Glomerular visceral epithelial cell (primary cell): ENCODE data around the gene TRAF3.

Experiments
- DNase-seq: peaks from one replicate; pipeline ENCODE4 v3.0.0-alpha.2; 2016; ENCODE audit errors: extremely low spot score

The TRAF3 gene

DNA sequence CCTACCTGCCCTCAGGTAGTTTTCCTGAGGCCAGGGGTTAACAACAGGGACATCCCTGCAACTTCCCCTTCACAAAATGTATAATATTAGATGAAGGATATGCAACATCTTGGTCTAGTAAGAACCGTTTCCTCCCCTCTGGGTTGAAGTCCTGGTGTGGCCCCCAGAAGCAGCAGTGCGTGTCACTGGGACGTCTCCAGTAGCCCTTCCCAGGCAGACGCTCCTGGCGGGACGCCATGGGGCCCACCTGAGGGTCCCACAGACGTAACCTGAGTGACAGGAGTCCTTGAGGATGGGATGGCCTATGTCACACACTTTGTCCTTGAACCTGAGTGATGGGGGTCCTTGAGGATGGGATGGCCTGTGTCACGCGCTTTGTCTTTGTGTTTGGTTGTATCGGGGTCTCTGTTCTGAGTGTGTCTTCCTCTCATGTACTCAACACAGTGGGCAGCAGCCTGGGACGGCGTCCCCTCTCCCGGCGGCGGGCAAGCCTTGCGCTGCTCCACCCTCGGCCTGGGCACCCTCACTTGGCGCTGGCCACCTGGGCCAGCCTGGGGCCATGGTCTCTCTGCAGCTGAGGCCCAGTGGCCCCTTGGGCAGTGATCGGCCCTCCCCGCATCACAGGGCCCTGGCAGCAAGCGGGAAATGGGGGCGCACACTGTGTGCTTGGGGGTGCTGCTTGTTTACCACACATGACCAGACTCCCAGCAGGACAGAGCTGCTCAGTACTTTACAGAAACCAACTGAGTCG lies 130.9 kb downstream of the TRAF3 start:
- no peak for DNase-seq

DNA sequence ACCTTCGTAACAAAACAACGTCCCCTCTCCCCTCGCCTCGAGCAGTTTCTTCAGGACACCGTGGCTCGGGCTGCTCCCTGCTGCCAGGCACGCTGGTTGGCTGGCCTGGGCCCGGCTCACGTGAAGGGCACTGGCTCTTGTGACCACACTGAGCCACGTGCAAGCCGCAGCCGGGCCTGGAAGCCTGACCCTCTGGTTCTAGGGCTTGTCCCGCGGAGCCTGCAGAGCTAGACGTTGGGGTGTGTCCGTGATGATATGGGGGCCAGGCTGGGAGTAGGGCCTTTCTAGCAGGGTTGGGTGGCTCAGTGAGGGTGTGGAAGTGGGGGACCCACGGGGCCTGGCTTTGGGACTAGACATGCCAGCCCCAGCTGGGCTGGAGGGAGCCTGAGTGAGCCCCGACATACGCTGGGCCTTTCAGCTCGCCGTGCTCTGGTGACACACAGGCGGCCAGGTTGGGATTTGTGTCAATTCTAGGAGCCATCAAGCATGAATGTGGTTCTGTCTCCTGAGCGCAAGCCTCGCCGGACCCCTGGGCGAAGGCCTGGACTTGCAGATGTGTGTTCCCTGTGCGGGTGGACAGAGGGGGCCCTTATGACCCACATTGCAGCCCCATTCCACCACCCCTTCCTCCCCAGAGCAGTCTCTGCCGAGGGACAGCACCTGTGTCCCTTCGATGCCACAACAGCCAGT lies 131.7 kb downstream of the TRAF3 start:
- no peak for DNase-seq

DNA sequence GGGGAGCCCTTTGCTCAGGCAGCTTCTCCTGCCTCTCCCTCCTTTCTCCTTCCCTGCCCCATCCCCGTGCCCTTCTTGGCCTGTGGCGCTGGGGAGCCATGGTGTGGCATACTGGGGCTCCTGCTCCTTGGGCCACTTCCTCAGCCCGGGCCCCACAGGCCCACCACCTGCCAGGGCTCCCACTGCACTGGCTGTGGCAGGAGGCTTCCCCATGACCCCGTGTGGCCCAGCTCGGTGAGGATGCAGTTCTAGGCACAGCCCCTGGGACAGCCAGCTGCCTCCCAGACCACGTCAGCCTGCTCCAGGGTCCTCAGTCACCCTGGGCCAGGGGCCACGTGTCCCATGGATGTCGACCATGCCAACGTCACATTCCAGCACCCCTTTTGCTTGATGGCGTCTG lies 132.2 kb downstream of the TRAF3 start:
- DNase-seq = no peak

DNA sequence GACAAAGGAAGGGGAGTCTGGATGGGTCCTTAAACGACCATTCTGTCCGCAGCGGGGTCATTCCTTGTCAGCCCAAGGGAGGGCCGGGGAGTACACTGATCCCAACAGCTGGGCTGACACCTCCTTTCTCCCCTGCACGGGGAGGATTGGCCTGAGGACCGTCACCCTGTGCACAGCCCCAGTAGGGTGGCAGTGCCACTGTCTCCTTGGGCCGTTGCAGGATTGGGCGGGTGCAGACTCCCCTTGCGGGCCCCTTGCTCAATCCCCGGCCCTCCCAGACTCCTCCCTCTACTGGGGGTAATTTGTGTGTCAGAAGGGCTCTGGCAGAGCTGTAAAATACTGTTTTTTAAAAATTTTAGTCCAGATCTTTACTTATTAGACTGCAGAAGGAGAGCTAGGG lies 132.7 kb downstream of the TRAF3 start:
- DNase-seq = no peak

DNA sequence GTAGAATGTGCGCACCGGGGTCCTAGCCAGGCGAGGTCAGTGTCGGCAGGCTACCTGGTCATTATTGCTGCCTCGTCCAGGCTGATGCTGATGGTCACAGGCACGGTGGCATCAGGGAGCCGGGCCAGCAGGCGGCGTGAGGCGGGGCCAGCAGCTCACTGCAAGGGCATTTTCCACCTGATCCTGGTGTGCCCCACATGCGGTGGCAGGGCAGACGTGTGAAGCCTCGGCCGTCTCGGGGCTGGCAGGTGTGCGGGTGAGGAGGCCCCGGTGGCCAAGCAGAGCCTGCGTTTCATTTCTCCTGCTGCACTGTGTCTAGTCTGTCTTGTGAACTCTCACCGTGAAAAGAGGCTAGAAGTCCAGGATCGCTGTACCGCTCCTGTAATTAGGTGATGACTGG lies 133.2 kb downstream of the TRAF3 start:
- no peak for DNase-seq

DNA sequence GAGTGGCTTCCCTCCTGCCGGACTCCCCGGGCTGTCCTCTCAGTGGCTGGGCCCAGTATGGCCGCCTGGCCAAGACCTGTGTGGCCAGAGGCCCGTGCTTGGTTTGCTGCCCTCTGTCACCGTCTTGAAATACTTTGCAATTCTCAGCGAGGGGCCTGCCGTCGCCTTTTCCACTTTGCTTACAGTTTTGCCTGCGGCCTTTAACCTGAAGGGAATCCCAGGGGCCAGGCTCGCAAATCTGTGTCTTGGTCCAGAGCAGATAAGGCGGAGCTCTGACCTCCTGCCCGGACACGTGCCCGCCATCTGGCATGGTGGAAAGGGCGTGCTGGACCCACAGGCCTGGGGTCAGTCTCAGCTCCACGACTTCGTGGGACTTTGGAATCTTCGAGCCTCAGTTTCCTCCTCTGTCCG lies 134.3 kb downstream of the TRAF3 start:
- no peak for DNase-seq

DNA sequence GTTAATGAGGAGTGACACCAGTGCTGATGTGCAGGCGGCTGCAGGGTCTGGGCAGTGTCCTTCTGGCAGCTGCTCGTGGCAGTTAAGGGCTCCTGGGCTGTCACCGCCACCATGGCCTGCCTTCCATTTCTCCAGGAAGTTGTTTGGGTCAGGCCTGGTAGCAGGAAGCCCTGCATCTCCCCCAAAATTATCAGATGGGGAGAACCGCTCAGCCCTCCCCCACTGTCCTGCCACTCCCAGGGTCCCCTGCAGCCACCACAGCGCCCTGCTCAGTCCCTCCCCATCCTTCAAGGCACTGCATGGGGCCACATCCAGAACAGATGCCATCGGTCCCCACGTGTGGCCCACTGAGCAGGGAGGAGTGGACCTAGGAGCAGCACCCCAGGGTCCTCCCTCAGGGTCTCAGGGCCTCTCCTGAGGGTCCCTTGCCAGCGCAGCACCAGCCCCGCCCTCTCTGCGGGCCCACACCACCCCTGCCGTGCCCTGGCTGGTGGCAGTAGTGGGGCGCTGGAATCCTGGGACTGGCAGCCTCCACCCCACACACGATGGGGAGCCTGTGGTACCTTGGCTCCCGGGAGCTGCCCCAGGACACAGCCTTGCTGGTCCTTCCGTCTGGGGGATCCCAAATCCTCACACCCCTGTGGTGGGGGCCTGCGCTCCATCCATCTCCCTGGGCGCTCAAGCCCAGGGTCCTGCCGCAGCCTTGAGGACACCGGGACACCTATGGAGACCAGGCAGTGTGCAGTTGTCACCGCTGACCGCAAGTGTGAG lies 134.9 kb downstream of the TRAF3 start:
- DNase-seq = no peak

DNA sequence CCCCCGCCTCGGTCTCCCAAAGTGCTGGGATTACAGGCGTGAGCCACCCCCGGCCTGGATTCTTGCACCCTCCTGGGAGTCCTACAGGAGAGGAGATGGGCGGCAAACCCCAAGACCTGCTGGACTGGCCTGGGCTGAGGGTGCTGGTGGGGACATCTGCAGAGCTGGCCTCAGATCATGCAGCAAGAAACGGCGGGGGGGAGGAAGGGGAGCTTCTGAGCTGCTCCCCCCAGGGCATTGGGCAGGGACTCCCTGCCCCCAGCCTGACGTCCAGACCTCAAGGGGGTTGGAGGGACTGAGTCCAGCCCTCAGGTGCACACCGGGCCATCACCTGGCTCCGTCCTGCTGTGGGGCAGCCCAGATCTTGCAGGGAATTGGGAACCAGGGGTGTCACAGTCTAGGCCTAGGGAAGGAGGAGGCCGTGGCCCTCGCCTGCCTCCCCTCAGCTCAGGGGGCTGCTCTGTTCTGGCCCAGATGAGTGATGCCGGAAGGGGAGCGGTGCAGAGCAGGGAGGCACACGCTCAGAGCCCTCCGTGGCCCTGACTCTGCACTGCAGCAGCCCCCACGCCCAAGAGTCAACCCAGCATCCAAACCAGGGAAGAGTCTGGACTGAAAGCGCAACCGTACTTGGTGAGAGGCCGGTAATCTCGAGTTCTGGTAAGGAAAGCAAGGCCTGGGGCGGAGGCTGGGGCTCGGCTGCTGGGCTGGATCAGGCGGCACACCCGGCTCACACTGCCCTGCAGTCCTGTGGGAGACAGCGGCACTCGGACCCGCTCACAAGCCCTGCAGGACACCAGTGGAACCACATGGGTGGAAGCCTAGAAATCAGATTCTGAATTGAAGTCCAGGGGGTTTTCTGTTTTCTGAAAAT lies 136.3 kb downstream of the TRAF3 start:
- DNase-seq = no peak

DNA sequence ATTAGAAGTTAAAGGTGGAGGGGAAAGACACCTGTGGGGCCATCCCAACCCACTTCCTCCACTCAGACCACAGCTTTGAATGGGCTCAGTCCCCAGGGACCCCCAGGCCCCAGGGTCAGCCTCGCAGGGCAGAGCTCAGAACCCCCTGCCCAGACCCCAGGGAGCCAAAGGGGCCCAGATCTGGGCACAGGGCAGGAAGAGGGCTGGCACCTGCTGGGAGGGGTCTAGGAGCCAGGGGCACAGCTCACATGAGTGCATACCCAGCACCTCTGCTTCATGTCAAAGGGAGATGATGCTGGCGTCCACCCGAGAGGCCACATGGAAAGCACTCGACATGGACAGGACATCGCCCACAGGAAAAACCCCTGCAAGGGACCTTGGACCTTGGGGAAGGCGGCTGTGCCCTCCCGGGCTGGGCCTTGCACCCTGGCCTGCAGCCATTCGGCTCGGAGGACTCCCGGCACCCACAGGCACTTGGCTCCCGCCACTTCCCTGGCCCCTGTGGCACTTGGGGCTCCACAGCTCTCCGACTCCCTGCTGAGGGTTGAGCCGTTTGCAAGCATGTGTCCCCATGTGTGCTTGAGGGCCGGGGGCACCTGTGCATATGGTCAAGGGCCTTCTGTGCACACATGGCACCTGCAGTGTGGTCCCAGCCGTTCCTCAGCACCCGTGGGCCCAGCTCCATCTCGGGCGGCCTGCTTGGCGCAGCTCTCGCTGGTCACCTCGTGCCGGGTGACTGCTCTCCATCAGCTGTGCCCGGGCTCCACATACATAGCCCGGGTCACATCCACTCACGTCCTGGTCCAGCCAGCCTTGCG lies 137.4 kb downstream of the TRAF3 start:
- DNase-seq = no peak

DNA sequence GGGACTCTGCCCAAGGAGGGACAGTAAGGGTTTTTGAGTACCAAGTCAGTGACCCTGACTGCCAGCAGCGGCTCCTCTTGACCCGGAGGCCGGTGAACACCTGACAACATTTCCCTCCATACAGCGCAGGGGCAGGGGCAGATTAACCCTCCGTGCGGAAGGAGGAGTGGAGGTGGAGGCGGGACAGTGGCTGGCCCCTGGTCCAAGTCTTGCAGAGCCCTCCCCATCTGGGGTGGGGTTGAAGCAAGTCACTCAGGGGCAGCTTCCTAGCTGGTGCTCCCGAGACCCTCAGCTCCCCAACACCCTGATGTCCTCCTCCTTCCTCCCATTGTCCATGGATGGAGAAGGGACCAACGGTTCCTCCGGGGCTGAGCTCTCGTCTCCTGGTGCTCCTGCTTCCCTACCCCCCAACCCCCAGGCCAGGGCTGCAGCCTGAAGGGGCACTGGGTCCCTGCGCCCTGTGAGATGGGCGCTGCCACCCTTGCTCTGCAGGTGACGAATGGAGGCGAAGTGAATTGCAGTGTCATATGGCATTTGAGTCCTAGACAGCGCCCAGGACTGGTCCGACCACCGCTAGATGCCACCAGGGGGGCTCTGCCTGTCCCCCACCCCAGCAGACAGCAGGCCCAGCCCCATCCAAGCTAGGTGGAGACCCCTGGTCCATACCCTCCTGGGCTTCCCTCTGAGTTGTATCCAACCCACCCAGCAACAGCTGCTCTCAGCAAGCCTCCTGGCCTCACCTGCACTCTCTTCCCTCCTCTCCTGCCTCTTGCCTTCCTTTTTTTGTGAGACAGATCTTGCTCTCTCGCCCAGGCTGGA lies 138.3 kb downstream of the TRAF3 start:
- no peak for DNase-seq

DNA sequence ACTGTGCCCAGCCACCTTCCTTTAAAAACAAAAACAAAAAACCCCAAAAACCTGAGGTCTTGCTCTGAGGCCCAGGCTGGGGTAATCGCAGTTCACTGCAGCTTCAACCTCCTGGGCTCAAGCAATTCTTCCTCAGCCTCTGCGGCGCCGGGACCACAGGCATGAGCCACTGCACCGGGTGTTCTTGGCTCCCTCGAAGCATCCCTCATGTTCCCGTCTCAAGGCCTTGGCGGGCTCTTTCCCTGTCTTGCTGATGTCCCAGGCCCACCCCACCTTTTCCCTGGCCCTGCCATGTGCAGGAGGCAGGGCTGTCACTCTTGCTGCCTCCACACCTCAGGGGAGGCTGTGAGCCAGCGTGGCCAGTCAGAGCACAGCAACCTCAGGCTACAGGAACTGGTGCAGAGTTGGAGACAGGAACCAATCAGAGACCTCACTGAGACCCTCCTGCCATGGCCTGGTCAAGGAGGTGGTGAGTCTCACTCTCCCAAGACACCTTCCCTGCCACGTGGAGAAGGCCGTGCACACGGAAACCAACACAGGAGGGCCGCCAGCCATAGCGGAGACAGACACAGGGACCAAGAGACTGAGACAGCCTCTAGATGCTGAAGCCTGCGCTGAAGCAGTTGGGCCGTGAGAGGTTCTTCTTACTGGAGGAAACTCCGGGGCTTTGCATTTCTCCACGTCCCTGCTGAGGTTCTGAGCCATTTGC lies 139.3 kb downstream of the TRAF3 start:
- DNase-seq = no peak

DNA sequence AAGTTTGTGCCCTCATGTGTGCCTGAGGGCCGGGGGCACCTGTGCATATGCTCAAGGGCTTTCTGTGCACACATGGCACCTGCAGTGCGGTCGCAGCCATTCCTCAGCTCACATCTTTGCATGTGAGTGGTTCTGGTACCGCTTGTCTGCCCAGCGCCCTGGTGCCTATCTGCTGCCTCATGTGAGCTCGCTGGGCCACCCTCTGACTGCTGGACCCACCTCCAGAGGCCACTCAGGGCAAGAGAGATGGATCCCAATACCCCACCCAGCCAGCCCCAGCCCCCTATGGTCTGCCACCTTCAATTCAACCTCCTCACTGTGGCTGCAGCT lies 139.8 kb downstream of the TRAF3 start:
- no peak for DNase-seq

DNA sequence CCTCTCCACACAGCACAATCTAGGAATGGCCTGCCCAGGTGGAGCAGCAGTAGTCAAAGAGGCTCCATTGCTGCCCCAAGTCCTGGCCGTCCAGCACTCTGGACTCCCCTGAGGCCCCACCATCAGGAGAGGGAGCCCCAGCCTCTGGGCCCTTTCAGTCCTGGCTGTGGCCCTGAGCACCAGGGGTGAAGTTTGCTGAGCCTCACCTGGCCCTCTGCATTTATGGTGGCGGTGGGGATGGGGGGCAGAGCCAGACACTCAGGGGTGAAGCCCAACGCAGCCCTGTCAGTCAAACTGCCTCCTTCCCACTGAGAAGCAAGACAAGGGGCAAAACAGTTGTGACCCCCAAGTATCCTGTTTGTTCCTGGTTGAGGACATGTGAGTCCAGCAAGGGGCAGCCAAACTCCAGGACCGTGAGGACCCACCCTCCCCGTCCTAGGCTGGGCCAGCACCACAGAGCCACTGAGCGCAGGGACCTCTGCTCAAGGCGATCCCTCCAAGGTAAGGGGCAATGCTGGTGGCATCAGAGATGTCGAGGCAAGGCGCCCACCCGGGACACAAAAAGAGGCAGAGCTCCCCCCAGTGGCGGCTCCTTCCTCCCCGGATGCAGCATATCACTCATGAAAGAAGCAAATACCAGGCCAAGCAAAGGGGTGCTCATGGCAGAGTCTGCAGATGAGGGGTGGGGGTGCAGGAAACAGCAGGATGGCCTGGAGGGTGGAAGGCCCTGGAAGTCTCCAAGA lies 140.4 kb downstream of the TRAF3 start:
- peak; percentile 37 for DNase-seq

DNA sequence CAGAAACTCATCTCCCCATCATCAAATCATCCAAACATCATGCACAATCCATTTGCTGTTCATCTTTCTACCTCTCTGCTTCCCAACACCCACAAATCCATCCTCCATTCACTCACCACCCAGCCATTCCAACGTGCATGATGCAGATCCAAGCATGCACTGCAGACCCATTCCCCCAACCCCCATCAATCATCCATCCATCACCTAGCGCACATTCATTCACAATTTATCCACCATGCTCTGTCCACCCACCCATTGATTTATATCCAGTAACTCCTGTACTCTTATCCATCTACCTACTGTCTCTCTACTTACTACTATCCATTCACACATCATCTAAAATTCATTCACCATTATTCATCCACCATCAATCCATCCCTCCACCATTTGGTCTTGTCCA lies 141.2 kb downstream of the TRAF3 start:
- no peak for DNase-seq

DNA sequence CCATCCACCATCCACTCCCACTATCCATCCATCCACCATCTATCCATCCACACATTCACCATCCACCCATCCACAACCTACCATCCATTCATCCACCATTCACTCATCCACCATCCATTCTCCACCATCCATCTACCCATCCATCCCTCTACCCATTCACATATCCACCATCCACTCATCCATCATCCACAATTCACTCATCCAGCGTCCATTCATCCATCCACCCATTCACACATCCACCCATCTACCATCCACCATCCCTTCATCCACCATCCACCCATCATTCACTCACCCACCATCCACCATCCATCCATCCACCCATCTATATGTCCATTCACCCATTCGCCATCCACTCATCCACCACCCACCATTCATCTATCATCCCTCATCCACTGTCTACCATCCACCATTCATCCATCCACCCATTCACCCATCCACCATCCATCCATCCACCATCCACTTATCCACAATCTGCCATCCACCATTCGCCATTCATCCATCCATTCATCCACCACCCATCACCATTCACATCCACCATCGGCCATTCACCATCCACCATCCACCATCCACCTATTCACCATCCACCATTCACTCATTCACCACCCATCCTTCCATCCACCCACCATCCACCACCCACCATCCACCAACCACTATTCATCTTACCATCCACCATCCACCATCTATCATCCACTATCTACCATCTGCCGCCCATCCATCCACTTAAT lies 143.2 kb downstream of the TRAF3 start:
- DNase-seq = no peak

DNA sequence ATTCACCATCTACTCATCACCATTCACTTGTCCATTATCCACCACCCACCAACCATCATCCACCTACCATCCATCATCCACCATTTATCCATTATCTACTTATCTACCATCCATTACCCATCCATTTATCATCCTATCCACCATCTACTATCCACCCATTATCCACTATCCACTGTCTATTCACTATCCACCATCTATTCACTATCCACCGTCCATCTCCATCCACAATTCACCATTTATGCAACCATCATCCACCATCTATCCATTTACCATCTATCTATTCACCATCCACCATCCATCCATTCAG lies 143.7 kb downstream of the TRAF3 start:
- DNase-seq = no peak

DNA sequence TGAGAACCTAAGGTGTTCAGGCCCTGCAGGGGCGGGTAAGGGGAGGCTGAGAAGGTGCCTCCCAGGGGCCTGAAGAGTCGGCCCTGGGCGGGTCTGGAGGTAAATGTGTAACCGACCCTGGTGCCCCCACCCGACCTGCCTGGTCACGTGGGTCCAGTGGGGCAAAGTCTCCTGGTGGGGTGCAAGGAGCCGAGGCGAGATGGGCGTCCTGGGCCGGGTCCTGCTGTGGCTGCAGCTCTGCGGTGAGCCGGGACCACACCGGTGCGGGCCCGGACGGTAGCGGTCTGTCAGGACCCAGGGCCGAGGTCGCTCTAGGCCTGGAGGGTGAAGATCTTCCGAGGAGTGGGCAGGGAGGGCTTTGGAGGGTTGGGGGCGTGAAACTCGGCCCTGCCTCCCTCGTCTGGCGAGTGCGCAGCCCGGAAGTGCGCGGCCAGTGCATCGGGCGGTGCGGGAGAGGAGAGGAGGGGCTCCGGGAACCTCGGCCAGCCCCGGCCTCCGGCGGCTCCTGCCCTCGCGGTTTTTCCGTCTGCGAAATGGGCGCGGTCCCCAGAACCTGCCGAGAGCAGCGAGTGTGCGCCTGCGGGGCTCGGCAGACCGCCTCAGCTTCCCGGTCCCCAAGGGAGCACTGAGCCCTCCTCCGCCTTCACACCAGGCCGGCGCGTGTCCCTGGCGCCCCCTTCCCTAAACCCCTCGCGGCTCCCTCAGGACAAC lies 145.4 kb downstream of the TRAF3 start, which contains the start of gene AMN:
TSS of gene AMN (plus strand) at position 174 of the 711 bp plus-strand sequence. CDS start at position 200, 26 bp downstream.
- no peak for DNase-seq
